IPS-NIHi11 (cell line): ENCODE results near the gene ZFPM1.
"Not testable (repeated sequence)": the region's sequence is repeated elsewhere in the genome, so short reads cannot be mapped to it uniquely, and the experiment has no call there.

ENCODE experiments used
- DNase-seq: peaks from one replicate; pipeline ENCODE4 v3.0.0; 2012; ENCODE audit warnings: mixed read lengths, low spot score

Gene ZFPM1

DNA sequence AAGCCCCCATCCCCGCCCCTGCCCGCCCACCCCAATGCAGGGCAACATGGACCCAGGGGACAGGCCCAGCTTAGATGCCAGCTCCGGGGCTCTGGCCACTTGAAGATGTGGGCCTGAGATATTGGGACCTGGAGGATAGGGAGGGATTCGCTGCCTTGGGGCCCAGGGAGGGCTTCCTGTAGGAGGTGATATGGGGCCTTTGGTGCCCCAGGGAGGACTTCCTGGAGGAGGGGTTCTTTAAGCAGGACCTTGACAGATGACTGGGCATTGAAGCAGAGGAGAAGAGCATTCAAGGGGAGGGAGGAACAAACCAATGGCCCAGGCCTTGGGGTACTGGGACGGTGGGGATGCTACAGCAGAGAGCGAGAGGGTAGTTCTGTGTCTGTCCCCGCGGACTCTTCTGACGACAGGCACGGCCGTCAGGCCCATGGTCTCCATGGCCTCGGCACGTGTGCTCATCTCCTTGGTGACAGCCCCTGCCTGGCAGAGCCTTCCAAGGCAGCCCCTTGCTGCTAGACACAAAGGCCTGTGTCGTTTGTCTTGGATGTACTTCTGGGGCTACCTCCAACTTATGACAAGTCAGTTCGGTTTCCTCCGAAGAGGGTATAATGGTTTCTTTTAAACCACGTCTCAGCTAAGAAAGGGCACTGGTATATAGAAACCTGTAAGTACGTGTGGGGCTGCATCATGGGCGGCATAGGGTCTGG, 61.6 kb downstream of the ZFPM1 start:
- no peak for DNase-seq

DNA sequence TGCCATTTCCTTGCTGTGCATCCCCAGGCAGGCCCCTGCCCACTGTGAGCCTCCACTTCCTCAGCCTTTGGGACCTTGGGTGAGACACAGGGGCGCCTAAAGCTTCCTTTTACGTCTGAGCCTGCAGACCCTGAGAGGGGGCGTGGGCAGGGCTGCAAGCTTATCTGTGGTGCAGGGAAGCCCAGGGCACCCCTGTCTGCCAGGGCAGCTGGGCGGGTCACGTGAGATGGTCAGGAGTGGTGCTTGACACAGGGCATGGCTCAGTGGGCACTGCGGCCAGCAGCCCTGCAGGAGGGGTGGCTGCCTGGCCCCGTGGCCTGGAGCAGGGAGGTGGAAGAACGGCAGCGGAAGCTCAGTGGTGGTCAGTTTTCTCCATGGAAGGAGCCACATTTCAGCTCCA, 62.3 kb downstream of the ZFPM1 start:
- no peak for DNase-seq

DNA sequence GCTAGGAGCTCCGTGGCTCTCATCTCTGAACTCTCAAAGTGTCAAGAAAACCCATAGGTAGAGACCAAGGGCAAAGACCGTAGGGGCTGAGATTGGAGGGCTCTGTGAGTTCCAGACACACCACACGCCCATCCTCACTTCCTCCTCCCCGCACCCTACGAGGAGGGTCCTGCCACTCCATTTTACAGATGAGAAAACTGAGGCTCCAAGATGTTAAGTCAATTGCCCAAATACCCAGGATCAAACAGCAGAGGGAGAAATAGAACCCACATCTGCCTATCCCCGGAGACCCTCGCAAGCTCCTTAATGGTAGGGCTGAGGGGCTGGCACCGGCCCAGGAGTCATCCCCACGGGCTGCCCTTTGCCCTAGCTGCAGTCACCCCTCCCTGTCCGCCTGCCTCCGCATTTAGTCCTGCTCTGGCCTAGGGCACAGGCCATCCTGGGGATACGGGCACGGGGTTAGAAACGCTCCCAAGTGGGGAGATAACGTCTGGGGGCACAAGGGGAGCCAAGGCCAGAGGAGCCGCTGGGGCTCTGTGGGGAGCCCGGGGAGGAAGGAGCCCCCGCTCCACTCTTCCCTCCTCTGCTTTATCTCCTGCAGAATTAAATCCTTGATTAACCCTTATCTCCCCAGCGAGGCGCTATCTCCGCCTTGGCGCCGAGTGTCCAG, 63.0 kb downstream of the ZFPM1 start:
- no peak for DNase-seq

DNA sequence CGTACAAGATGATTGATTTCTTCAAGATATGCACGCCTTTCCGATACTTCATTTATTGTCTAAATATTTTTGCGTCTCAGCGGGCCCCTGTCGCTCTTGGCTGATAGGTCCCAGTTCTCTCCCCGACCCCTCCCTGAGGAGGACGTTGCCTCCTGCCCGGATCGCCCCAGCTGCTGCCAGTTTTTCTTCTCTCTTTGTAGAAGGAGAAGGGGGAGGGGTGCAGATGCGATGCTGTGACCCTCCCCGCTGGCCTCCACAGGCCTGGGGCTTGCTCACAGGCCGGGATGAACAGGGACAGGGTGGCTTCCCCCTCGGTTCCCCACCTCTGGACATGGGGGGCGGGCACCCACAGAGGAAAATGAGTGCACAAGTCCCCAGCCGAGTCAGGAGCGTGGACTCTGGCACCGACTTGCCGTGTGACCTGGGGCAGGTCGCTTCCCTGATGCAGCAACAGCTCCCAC, 63.6 kb downstream of the ZFPM1 start:
- DNase-seq, result no peak

DNA sequence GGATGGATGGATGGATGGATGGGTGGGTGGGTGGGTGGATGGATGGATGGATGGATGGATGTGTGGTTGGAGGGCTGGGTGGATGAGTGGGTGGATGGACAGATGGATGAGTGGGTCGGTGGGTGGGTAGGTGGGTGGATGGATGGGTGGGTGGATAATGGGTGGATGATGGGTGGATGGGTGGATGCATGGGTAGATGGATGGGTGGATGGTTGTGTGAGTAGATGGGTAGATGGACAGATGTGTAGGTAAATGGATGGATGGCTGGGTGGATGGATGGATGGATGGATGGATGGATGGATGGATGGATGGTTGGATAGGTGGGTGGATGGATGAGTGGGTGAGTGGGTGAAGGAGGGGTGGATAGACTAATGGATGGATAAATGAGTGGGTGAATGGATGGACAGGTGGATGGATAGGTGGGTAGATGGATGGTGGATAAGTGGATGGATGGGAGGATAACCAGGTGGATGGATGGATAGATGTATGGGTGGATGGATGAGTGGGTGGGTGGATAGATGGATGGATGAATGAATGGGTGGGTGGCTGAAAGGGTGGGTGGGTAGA, 64.2 kb downstream of the ZFPM1 start:
- not testable (repeated sequence) for DNase-seq

DNA sequence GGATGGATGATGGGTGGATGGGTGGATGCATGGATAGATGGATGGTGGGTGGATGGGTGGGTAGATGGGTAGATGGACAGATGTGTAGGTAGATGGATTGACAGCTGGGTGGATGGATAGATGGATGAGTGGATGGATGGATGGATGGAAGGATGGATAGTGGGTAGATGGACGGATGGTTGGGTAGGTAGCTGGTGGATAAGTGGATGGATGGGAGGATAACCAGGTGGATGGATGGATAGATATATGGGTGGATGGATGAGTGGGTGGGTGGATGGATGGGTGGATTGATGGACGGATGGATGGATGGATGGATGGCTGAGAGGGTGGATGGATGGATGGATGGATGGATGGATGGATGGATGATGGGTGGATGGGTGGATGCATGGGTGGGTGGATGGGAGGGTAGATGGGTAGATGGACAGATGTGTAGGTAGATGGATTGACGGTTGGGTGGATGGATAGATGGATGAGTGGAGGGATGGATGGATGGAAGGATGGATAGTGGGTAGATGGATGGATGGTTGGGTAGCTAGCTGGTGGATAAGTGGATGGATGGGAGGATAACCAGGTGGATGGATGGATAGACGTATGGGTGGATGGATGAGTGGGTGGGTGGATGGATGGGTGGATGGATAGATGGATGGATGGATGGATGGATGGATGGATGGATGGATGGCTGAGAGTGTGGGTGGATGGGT, 65.5 kb downstream of the ZFPM1 start:
- DNase-seq, result not testable (repeated sequence)

DNA sequence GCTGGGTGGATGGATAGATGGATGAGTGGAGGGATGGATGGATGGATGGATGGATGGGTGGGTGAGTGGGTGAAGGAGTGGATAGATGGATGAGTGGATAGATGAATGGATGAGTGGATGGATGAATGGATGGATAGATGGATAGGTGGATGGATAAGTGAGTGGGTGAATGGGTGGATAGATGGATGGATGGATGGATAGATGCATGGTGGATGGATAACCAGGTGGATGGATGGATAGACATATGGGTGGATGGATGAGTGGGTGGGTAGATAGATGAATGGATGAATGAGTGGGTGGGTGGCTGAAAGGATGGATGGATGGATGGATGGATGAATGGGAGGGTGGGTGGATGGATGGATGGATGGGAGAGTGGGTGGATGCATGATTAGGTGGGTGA, 66.2 kb downstream of the ZFPM1 start:
- no peak for DNase-seq

DNA sequence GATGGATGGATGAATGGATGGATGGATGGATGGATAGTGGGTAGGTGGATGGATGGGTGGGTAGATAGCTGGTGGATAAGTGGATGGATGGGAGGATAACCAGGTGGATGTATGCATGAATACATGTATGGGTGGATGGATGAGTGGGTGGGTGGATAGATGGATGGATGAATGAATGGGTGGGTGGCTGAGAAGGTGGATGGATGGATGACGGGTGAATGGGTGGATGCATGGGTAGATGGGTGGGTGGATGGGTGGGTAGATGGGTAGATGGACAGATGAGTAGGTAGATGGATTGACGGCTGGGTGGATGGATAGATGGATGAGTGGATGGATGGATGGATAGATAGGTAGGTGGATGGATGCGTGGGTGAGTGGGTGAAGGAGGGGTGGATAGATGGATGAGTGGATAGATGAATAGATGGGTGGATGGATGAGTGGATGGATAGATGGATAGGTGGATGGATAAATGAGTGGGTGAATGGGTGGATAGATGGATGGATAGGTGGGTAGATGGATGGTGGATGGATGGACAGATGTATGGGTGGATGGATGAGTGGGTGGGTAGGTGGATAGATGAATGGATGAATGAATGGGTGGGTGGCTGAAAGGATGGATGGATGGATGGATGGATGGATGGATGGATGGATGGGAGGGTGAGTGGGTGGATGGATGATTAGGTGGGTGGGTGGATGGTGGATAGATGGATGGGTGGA, 67.0 kb downstream of the ZFPM1 start:
- no peak for DNase-seq

DNA sequence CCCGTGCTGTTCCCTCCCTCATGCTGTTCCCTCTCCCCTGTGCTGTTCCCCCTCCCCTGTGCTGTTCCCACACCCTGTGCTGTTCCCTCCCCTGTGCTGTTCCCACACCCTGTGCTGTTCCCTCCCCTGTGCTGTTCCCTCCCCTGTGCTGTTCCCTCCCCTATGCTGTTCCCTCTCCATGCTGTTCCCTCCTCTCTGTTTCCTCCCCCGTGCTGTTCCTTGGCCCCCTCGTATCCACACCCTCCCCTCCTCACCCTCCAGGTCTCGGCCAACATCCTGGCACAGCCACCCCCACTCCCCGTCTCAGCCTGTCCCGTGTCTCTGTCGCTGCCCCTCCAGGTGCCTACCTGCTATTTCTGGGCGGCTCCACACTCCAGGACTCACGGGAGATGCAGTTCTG, 68.6 kb downstream of the ZFPM1 start:
- no peak for DNase-seq

DNA sequence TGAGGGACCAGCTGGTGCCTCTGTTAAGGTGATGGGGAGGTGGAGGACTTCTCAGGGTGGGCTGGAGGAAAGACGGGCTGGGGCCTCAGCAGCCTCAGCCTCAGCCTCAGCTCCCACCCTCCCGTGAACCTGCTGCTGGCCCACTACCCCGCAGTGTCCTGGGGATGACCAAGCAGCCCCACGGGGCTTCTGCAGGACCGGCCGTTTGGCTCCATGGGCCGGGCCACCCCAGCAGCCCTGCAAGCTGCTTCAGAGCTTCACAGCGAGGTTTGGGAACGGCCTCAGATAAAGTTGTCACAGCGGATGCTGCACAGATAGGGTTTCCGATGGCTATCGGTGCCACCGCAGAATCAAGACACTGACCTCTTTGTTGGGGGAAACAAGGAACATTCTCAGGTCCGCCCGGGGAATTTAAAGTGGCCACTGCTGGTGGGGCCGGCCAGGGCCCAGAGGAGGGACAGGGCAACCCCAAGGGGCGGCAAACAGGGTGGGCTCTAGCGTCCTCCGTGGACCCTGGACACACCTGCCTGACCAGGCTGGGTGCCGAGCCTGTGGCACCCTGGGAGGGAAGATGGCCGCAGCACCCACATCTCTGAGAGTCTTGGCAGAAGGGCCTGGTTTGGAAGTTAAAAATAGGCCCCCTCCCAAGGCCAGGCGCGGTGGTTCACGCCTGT, 69.3 kb downstream of the ZFPM1 start:
- DNase-seq, result no peak

DNA sequence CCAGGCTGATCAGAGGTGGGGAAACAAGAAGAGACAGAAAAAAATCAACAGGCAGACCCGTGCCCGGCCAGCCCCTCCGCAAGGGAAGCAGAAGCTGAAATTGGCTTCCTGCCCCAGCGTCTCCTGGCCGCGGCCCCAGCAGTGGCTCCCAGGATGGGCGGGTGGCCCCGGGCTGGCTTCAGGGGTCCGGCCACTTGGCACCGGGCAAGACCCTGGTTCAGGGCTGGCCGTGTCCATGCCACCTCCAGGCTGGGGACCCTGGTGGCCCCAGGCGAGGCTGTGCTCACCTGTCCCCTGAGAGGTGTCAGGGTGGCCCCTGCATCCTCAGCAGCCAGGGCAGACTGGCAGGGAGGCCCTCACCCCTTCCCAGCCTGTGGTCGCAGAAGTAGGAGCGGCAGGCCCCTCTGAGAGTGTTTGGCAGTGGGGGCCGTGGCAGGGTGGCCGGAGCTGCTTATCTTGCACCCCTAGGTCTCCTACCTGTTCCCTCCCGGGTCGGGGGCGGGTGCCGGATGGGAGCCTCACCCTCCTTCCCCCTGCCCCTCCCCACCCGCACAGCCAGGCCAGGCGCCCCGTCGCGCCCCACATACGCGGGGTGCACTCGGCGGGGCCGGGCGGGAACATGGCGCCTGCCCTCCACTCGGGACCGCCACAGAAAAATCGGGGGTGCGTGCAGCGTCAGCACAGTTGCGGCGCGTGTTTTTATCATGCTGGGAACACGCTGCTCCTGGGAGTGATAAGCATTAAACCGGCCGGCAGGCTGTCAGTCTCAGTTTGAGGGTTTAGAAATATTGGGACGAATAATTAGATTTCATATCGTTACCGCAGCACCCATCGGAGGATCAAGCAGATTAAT, 70.5 kb downstream of the ZFPM1 start:
- no peak for DNase-seq

DNA sequence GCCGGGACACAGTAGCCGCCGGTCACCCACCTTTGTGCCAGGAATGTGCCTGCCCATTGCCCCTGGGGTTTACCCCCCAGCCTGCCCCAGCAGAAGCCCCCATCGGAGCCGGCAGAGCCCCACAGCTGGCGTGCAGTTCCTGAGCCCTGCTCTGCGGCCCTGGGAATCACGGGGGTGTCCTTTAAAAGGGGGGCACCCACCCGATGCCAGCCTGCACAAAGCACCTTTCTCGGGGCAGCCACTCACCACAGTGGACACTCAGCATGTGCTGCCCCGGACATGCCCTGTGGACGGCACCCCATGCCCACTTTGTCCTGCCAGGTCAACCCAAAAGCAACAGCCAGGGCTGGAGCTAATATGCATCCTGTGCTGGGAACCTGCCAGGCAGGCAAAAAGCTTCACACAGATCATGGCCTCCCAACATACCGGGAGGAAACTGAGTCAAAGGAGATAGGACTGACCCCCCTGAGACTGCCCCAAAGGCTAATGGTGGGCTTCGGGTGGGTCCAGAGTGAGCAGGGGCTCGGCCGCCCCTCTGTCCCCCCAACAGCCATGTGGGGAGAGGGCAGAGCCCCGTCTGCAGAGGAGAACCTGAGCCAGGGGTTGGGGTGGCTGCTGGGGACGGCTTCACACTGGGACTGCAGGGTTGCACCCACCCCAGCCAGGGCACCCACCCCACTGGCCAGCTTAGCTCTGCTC, 71.3 kb downstream of the ZFPM1 start:
- DNase-seq, result no peak

DNA sequence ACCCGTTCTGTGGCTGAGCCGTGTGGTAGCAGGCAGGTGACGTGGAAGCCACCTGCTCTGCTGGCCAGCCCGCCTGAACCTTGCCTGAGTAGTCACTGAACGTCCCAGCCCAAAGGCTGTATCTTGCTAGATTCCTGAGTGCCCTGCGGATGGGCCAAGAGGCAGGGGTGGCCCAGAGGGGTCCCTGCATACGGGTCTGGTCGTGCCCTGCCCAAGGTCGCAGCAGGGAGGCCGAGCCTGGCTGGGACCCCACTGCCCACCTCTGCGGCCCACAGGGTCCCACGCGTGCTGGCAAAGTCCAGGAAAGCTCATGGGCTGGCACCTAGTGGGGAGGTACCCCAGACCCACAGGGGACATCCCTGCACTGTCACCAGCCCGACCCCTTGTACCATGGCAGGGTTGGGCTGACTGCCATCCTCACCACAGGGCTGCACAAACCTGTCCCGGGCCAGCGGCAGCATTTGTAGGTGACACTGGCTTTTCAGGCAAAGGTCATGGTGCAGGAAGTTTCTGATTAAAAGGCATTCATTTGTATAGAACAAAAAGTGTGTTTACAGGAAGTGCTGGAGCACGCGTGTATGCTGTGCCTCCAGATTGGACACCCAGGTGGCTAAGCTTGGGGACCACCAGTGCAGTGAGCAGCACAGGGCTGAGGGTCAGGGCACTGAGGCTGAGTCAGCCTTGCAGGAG, 72.0 kb downstream of the ZFPM1 start:
- DNase-seq, result no peak

DNA sequence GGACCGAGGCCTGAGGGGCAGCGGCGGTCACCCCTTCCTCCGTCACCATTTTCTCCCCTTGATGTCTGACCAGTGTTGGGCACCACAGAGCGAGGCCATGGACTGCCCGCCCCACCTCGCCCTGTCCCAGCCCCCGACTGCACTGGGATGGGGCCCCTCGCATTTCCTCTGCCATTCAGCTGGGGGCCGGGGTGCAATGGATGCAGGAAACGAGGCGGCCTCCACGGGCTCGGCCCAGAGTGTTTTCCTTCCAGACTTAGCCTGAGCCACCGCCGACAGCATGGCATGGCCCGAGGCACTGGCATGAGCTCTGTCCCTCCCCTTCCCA, 72.5 kb downstream of the ZFPM1 start:
- no peak for DNase-seq

DNA sequence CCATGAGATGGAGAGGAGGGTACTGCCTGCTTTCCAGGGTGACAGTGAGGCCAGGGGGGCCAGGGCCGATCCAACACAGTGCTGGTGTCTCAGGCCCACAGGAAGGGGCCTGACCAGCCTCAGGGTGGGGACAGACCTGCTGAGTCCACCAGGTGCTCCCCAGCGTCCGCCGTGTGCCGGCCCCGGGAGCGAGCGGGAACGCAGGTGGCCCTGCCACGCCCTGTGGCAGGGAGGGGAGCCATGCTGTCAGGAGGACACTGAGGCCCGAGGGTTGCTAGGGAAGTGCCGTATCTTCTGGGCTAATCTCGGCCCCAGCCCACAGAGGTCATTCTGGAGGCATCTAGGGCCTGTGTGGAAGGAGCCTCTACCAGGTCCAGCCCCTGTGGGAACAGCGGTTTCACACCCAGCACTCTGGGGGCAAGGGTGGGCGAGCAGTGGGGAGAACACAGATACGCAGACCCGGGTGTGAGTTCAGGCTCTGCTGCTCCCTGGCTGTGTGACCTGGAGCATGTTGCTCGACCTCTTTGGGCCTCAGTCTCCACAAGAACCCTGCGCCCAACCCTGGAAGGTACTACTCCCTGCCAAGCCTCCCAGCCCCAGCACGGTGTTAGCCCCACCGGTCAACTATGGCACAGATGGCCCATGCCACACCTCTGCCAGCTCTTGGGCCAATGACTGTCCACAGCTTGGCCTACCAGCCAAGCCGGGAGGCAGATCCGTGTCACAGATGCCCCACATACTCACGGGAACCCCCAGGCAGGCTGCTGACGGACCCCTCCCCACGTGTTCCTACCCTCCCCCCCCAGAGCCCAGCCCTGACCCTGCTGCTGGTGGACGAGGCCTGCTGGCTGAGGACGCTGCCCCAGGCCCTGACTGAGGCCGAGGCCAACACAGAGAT, 73.2 kb downstream of the ZFPM1 start:
- DNase-seq, result no peak

DNA sequence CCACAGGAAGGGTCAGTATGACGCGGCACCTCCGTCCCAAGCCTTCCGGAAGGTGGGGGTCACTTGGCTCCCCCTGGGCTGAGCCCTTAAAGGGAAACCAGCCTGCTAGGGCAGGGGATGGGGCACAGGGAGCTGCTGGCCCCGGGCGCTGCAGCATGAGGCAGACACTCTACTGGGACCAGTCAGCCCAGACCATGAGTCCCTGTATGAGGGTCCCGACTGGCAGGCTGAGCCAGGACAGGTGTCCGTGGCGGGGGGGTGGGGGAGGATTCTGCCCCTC, 73.8 kb downstream of the ZFPM1 start:
- no peak for DNase-seq

DNA sequence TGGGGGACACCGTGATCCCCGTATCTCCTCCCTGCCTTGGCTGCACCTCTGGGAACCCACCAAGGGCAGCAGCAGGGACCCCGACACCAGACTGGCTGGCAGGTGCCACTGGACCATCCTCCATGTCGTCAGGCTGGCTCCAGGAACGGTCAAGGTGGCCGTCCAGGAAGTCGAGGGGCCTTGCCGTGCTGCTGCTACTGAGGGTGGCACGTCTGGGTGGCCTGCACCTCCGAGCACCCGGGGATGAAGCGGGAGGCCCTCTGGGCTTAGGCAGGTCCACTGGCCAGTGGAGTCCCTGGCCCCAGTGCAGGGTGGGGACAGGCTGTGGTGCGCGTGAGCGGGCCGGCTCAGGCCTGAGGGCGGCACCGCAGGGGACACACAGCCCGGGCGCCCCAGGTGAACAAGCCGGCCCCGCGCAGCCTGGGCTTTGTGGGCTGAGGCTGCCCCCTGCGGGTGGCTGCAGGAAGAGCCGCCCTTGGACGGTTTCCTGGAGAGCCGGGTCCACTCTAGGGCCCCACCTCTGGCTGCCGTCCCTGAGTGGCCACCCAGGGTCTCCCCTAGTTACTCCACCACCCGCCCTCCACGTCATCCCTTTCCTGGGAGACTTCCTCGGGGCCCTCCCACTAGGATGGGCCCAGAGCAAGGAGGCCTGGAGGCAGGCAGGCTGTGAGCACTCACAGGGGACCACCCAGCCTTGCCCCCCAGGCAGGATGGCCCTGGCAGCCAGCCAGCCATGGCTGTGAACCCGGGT, 74.3 kb downstream of the ZFPM1 start:
- DNase-seq, result peak; percentile 87
